NB4 (cell line): ENCODE results near the gene SLC39A11.

Experiments used
- POLR2A ChIP-seq: IDR thresholded peaks from 2 replicates; pipeline ENCODE4 v1.6.1; 2011; ENCODE audit warnings: mild to moderate bottlenecking; ENCODE audit not compliant: insufficient read length; ENCODE audit errors: extremely low read depth
- TF ChIP-seq, protein P1 (sequence below): IDR thresholded peaks from one replicate; pipeline ENCODE4 v1.5.1; 2012; ENCODE audit warnings: low read depth, low read length
- TF ChIP-seq, protein P2 (sequence below): IDR thresholded peaks from 2 replicates; pipeline ENCODE4 v1.6.1; 2011; ENCODE audit warnings: low read depth, low read length

DNA sequence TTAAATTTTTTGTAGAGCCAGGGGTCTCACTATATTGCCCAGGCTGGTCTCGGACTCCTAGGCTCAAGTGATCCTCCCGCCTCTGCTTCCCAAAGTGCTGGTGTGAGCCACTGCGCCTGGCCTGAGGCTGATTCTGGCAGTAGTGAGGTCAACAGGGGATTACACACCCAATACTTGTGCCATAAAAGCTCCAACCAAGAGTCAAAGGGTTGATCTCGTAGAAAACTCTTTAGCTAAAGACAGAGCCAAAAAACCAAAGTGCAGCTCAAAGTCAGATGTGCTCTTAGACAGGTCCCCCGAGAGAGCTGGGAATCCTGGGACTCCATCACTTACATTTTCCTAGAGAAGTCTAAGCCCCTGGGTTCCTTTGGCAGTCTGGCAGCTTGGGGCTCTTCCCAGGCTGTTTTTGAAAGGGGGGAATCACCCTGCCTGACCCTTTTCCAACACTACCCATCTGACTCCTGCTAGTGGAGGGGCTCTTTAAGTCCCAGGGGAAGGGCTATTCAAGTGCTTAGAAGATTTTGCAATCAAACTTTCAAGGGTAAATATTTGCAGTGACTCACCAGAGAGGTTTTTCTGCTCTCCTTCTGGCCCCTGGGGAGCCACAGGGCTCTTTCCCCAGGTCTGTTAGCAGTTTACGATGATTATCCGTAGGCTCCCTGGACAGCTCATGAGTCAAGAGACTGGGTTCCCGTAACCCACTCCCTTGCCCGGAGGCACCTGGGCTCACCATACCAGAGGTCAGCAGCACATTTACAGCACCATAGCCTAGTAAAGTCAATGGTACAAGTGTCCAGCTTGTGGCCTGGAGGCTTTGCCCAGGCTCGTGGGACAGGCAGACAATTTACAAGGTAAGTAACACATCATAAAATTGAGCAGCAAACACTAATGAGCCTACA is 408.7 kb downstream of the SLC39A11 start:
- TF ChIP-seq, protein P1, sequence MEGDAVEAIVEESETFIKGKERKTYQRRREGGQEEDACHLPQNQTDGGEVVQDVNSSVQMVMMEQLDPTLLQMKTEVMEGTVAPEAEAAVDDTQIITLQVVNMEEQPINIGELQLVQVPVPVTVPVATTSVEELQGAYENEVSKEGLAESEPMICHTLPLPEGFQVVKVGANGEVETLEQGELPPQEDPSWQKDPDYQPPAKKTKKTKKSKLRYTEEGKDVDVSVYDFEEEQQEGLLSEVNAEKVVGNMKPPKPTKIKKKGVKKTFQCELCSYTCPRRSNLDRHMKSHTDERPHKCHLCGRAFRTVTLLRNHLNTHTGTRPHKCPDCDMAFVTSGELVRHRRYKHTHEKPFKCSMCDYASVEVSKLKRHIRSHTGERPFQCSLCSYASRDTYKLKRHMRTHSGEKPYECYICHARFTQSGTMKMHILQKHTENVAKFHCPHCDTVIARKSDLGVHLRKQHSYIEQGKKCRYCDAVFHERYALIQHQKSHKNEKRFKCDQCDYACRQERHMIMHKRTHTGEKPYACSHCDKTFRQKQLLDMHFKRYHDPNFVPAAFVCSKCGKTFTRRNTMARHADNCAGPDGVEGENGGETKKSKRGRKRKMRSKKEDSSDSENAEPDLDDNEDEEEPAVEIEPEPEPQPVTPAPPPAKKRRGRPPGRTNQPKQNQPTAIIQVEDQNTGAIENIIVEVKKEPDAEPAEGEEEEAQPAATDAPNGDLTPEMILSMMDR: no peak
- no peak for TF ChIP-seq POLR2A
- TF ChIP-seq, protein P2, sequence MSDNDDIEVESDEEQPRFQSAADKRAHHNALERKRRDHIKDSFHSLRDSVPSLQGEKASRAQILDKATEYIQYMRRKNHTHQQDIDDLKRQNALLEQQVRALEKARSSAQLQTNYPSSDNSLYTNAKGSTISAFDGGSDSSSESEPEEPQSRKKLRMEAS: no peak
